ENCODE data around the gene SLC46A1. TPM values are rescaled to one million over a fixed set of nuclear protein-coding genes. Genes with fewer than 3 reads are reported as not detected.

SLC46A1 gene
- total RNA-seq, 1 experiment from 2014 or later = 11.3 TPM

GRCh38 chr17:28404812-28405570 lies 1.0 kb downstream of the SLC46A1 start:
- no peak for DNase-seq (ENCODE audit: extremely low read depth, low read depth)

- no peak for DNase-seq (ENCODE audit: extremely low read depth, low read depth)
Measured at GRCh38 chr17:28404461-28404811, 1.6 kb downstream of the SLC46A1 start.

GRCh38 chr17:28404007-28404406 lies 2.0 kb downstream of the SLC46A1 start:
- no peak for DNase-seq (ENCODE audit: extremely low read depth, low read depth)

- no peak for DNase-seq (ENCODE audit: extremely low read depth, low read depth)
Measured at GRCh38 chr17:28402844-28403243, 3.2 kb downstream of the SLC46A1 start.

GRCh38 chr17:28402224-28402630 lies 3.8 kb downstream of the SLC46A1 start:
- DNase-seq (ENCODE audit: extremely low read depth, low read depth) = no peak

- DNase-seq (ENCODE audit: extremely low read depth, low read depth) = no peak
Measured at GRCh38 chr17:28399808-28400207, 6.2 kb downstream of the SLC46A1 start.

- no peak for DNase-seq (ENCODE audit: extremely low read depth, low read depth)
Measured at GRCh38 chr17:28398280-28398981, 7.6 kb downstream of the SLC46A1 start.

GRCh38 chr17:28397687-28398279 lies 8.2 kb downstream of the SLC46A1 start:
- no peak for DNase-seq (ENCODE audit: extremely low read depth, low read depth)

- no peak for DNase-seq (ENCODE audit: extremely low read depth, low read depth)
Measured at GRCh38 chr17:28397275-28397674, 8.7 kb downstream of the SLC46A1 start.

GRCh38 chr17:28396635-28397239 lies 9.3 kb downstream of the SLC46A1 start:
- no peak for DNase-seq (ENCODE audit: extremely low read depth, low read depth)

- no peak for DNase-seq (ENCODE audit: extremely low read depth, low read depth)
Measured at GRCh38 chr17:28395968-28396367, 10.0 kb downstream of the SLC46A1 start.

- no peak for DNase-seq (ENCODE audit: extremely low read depth, low read depth)
Measured at GRCh38 chr17:28395426-28395825, 10.6 kb downstream of the SLC46A1 start.

- no peak for DNase-seq (ENCODE audit: extremely low read depth, low read depth)
Measured at GRCh38 chr17:28394337-28395116, 11.5 kb downstream of the SLC46A1 start.

- DNase-seq (ENCODE audit: extremely low read depth, low read depth) = no peak
Measured at GRCh38 chr17:28392491-28392890, 13.5 kb downstream of the SLC46A1 start.

- DNase-seq (ENCODE audit: extremely low read depth, low read depth) = no peak
Measured at GRCh38 chr17:28391401-28391800, 14.6 kb downstream of the SLC46A1 start.

GRCh38 chr17:28390984-28391383 lies 15.0 kb downstream of the SLC46A1 start:
- DNase-seq (ENCODE audit: extremely low read depth, low read depth) = no peak

GRCh38 chr17:28390563-28390962 lies 15.4 kb downstream of the SLC46A1 start:
- no peak for DNase-seq (ENCODE audit: extremely low read depth, low read depth)

- no peak for DNase-seq (ENCODE audit: extremely low read depth, low read depth)
Measured at GRCh38 chr17:28390141-28390540, 15.9 kb downstream of the SLC46A1 start.

- no peak for DNase-seq (ENCODE audit: extremely low read depth, low read depth)
Measured at GRCh38 chr17:28388106-28388505, 17.9 kb downstream of the SLC46A1 start.

GRCh38 chr17:28386391-28386790 lies 19.6 kb downstream of the SLC46A1 start:
- DNase-seq (ENCODE audit: extremely low read depth, low read depth) = no peak

GRCh38 chr17:28385406-28385805 lies 20.6 kb downstream of the SLC46A1 start:
- DNase-seq (ENCODE audit: extremely low read depth, low read depth) = no peak
